Neuronal stem cell (in vitro differentiated cells): ENCODE data around the gene LARP1B.
"Not testable (repeated sequence)": the region's sequence is repeated elsewhere in the genome, so short reads cannot be mapped to it uniquely, and the experiment has no call there.

Experiments
- DNase-seq: peaks from one replicate; pipeline ENCODE4 v3.0.0-alpha.2; 2013; ENCODE audit warnings: low spot score
- H2AFZ ChIP-seq: one replicate; pipeline ENCODE4 v1.6.1; 2013; ENCODE audit warnings: mild to moderate bottlenecking, low read length, inconsistent platforms
- H2AK5ac ChIP-seq: 2 replicates; pipeline ENCODE4 v1.6.1; 2013; ENCODE audit warnings: low read depth, mild to moderate bottlenecking, inconsistent platforms, low read length, moderate library complexity, mixed read lengths
- H2BK120ac ChIP-seq: 2 replicates; pipeline ENCODE4 v1.6.1; 2013; ENCODE audit warnings: low read depth, mild to moderate bottlenecking, inconsistent platforms, low read length, moderate library complexity, mixed read lengths
- H2BK12ac ChIP-seq: one replicate; pipeline ENCODE4 v1.6.1; 2013; ENCODE audit warnings: low read length, inconsistent platforms
- H2BK15ac ChIP-seq: 2 replicates; pipeline ENCODE4 v1.6.1; 2013; ENCODE audit warnings: mild to moderate bottlenecking, low read length, inconsistent platforms, mixed read lengths
- H2BK5ac ChIP-seq: one replicate; pipeline ENCODE4 v1.6.1; 2013; ENCODE audit warnings: inconsistent platforms, mild to moderate bottlenecking, low read length, moderate library complexity
- H3K14ac ChIP-seq: one replicate; pipeline ENCODE4 v1.6.1; 2013; ENCODE audit warnings: low read length, inconsistent platforms
- H3K18ac ChIP-seq: 2 replicates; pipeline ENCODE4 v1.6.1; 2013; ENCODE audit warnings: low read length, inconsistent platforms
- H3K23ac ChIP-seq: 2 replicates; pipeline ENCODE4 v1.6.1; 2013; ENCODE audit warnings: low read depth, mild to moderate bottlenecking, mixed read lengths, low read length, inconsistent platforms; ENCODE audit not compliant: poor library complexity
- H3K27ac ChIP-seq: replicated peaks from 3 replicates; pipeline ENCODE4 v1.5.1; 2013; ENCODE audit warnings: low read length, inconsistent platforms
- H3K27me3 ChIP-seq, 3 experiments: 2 replicates each; pipeline ENCODE4 v1.6.1; 2013; ENCODE audit warnings: low read length in 3 of 3, mild to moderate bottlenecking in 2 of 3, inconsistent platforms in 1 of 3, low read depth in 1 of 3, mixed read lengths in 1 of 3, moderate library complexity in 1 of 3; ENCODE audit not compliant: control insufficient read depth in 3 of 3, insufficient read depth in 3 of 3
- H3K36me3 ChIP-seq, 2 donors: replicated peaks in 1 of 2; 2 replicates each; pipeline ENCODE4 v1.6.1; 2013; ENCODE audit warnings: low read length in 2 of 2; ENCODE audit not compliant: control insufficient read depth in 2 of 2, insufficient read depth in 2 of 2
- H3K4ac ChIP-seq: 2 replicates; pipeline ENCODE4 v1.6.1; 2013; ENCODE audit warnings: inconsistent platforms, mild to moderate bottlenecking, low read length, moderate library complexity
- H3K4me1 ChIP-seq, 2 donors: 1 replicate in 1 of 2; 2 replicates in 1 of 2; pipeline ENCODE4 v1.6.1; 2013; ENCODE audit warnings: low read length in 2 of 2, low read depth in 1 of 2; ENCODE audit not compliant: control insufficient read depth in 2 of 2, insufficient read depth in 1 of 2
- H3K4me2 ChIP-seq: one replicate; pipeline ENCODE4 v1.6.1; 2013; ENCODE audit warnings: mild to moderate bottlenecking, low read length, inconsistent platforms; ENCODE audit not compliant: insufficient read depth, poor library complexity, severe bottlenecking
- H3K4me3 ChIP-seq, 2 donors: 2 replicates each; pipeline ENCODE4 v1.5.1; 2013; ENCODE audit warnings: low read length in 2 of 2, mild to moderate bottlenecking in 2 of 2, inconsistent platforms in 1 of 2, moderate library complexity in 1 of 2
- H3K79me1 ChIP-seq: one replicate; pipeline ENCODE4 v1.6.1; 2013; ENCODE audit warnings: low read depth, mild to moderate bottlenecking, inconsistent platforms, low read length, moderate library complexity
- H3K9ac ChIP-seq: one replicate; pipeline ENCODE4 v1.6.1; 2013; ENCODE audit warnings: mild to moderate bottlenecking, low read depth, low read length, inconsistent platforms; ENCODE audit not compliant: poor library complexity
- H3K9me3 ChIP-seq, 2 donors: replicated peaks in 1 of 2; 2 replicates each; pipeline versions ENCODE3 to v1.6.1; 2013; ENCODE audit warnings: low read length in 2 of 2, mild to moderate bottlenecking in 2 of 2, inconsistent platforms in 1 of 2, low read depth in 1 of 2, mixed read lengths in 1 of 2, moderate library complexity in 1 of 2; ENCODE audit not compliant: control insufficient read depth in 2 of 2, insufficient read depth in 1 of 2
- H4K8ac ChIP-seq: one replicate; pipeline ENCODE4 v1.6.1; 2013; ENCODE audit warnings: low read depth, mild to moderate bottlenecking, inconsistent platforms, low read length, moderate library complexity
- H4K91ac ChIP-seq: one replicate; pipeline ENCODE4 v1.6.1; 2013; ENCODE audit warnings: low read length, low read depth, mild to moderate bottlenecking, inconsistent platforms; ENCODE audit not compliant: poor library complexity
- WGBS, 2 donors: extraction: QIAGEN DNeasy Blood & Tissue Kit; methylation state at CpG; one replicate each; pipeline ENCODE4 v1.1.7; 2013; ENCODE audit warnings: missing lambda C conversion rate in 2 of 2, mixed read lengths in 1 of 2; ENCODE audit not compliant: insufficient read length in 2 of 2, insufficient replicate concordance in 1 of 2; ENCODE audit errors: extremely low coverage in 2 of 2; 5-methylcytosine and 5-hydroxymethylcytosine counted together

Gene LARP1B

DNA sequence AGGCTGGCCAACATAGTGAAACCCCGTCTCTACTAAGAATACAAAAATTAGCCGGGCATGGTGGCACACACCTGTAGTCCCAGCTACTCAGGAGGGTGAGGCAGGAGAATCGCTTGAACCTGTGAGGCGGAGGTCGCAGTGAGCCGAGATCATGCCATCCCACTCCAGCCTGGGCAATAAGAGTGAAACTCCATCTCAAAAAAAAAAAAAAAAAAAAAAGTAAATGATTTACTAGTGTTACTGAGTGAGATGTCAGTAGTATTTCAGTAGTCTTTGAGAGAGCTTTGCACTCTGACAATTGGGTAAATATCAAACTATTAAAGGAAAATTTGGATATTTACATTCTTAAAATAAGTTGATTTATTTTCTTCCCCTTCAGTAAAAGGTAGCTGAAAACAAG lies 34.2 kb downstream of the LARP1B start:
- not testable (repeated sequence) for H3K4ac ChIP-seq, H3K9ac ChIP-seq, H3K79me1 ChIP-seq, H3K23ac ChIP-seq, H2BK15ac ChIP-seq, H3K4me3 ChIP-seq, H2AK5ac ChIP-seq, H2BK5ac ChIP-seq, H3K14ac ChIP-seq, H3K18ac ChIP-seq, H3K9me3 ChIP-seq, H3K27ac ChIP-seq, H3K4me1 ChIP-seq, H2BK12ac ChIP-seq, H3K27me3 ChIP-seq, H4K91ac ChIP-seq, H2BK120ac ChIP-seq, H4K8ac ChIP-seq, H2AFZ ChIP-seq, DNase-seq, H3K4me2 ChIP-seq
- peaks cover 9 to 53% of the 10 kb centered on the region in 2 donors for H3K36me3 ChIP-seq
- WGBS, 2 donors, result no CpG with 5 or more reads among the region's 6 CpGs

- Histone ChIP-seq H2AFZ (no peak overlapping the region), H3K36me3 (peaks cover 3 to 54% of the 10 kb centered on the region in 2 donors), H4K91ac (no peak overlapping the region), H2BK5ac (no peak overlapping the region), H3K9me3 (no peaks in the 10 kb centered on the region), H2AK5ac (no peak overlapping the region), H3K14ac (no peak overlapping the region), H3K4me3 (no peak overlapping the region), H2BK120ac (no peak overlapping the region), H3K4ac (no peak overlapping the region), H3K18ac (no peak overlapping the region), H3K27ac (no peak overlapping the region), H3K4me1 (no peaks in the 10 kb centered on the region), H3K79me1 (no peaks in the 10 kb centered on the region), H2BK15ac (no peak overlapping the region), H3K23ac (no peak overlapping the region), H3K27me3 (no peaks in the 10 kb centered on the region), H2BK12ac (no peak overlapping the region), H3K9ac (no peak overlapping the region), H4K8ac (no peak overlapping the region), H3K4me2 (no peak overlapping the region)
- DNase-seq, result no peak
- WGBS, 2 donors, result no CpG with 5 or more reads among the region's 3 CpGs
Measured at GRCh38 chr4:128107766-128108165, 46.7 kb downstream of the LARP1B start.

DNA sequence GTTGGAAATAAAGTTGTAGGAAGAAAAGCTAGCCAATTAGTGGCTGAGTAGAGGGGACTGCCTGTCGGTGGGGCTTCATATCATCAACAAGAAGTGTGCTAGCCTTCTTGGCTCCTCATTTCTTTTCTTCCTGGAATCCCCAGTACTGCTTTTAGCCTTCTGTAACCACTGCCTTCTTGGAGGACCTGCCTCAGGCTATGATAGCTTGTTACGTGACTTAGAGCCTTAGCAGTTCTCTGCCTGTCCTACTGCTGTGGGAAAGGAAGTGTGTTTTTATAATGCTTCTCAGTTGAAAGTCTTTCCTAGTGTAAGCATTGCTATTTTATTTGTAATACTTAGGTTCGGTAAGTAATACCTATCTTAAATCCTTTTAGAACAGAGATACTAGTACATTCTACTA lies 61.9 kb downstream of the LARP1B start:
- Histone ChIP-seq H2BK5ac (no peak overlapping the region), H3K4me3 (no peak overlapping the region), H3K79me1 (no peaks in the 10 kb centered on the region), H3K27ac (no peak overlapping the region), H2BK15ac (no peak overlapping the region), H3K23ac (no peak overlapping the region), H3K9me3 (no peaks in the 10 kb centered on the region), H3K9ac (no peak overlapping the region), H3K36me3 (peaks cover 0 to 20% of the 10 kb centered on the region in 2 donors), H3K18ac (no peak overlapping the region), H2BK12ac (no peak overlapping the region), H2AFZ (no peak overlapping the region), H4K91ac (no peak overlapping the region), H3K4me2 (no peak overlapping the region), H2BK120ac (no peak overlapping the region), H3K4me1 (no peaks in the 10 kb centered on the region), H4K8ac (no peak overlapping the region), H3K4ac (no peak overlapping the region), H3K27me3 (no peaks in the 10 kb centered on the region), H2AK5ac (no peak overlapping the region), H3K14ac (no peak overlapping the region)
- DNase-seq, result no peak
- WGBS, 2 donors, result no CpG with 5 or more reads among the region's 3 CpGs

GRCh38 chr4:128130621-128131020 lies 69.5 kb downstream of the LARP1B start:
- H3K9me3 ChIP-seq, result peaks cover 2 to 10% of the 10 kb centered on the region in 2 donors
- H2AFZ ChIP-seq, result no peak overlapping the region
- H2BK120ac ChIP-seq, result no peak overlapping the region
- no peak overlapping the region for H2BK5ac ChIP-seq
- no peak overlapping the region for H2BK15ac ChIP-seq
- H3K36me3 ChIP-seq, result peaks cover 0 to 3% of the 10 kb centered on the region in 2 donors
- WGBS, 2 donors, result no CpG with 5 or more reads among the region's 3 CpGs
- no peak overlapping the region for H3K14ac ChIP-seq
- H3K4ac ChIP-seq, result no peak overlapping the region
- no peak overlapping the region for H3K23ac ChIP-seq
- H3K4me2 ChIP-seq, result no peak overlapping the region
- no peaks in the 10 kb centered on the region for H3K79me1 ChIP-seq
- no peak overlapping the region for H4K8ac ChIP-seq
- no peak overlapping the region for H3K18ac ChIP-seq
- H2AK5ac ChIP-seq, result no peak overlapping the region
- no peak overlapping the region for H3K4me3 ChIP-seq
- DNase-seq, result no peak
- no peak overlapping the region for H4K91ac ChIP-seq
- H3K4me1 ChIP-seq, result no peaks in the 10 kb centered on the region
- H3K9ac ChIP-seq, result no peak overlapping the region
- no peaks in the 10 kb centered on the region for H3K27me3 ChIP-seq
- H2BK12ac ChIP-seq, result no peak overlapping the region
- no peak overlapping the region for H3K27ac ChIP-seq
